WTC11 (cell line): ENCODE data around the gene CEMIP. TPM values are rescaled to one million over a fixed set of nuclear protein-coding genes. Genes with fewer than 3 reads are reported as not detected.

Experiments
- ATAC-seq: fragments of 200-7000 bp; cut with Tn5 transposase; 2 replicates; pipeline ENCODE4 v1.10.0; 2021; ENCODE audit warnings: mild to moderate bottlenecking, moderate library complexity
- CTCF ChIA-PET: fragments of 300-600 bp; sonication (Branson Sonifier 250); formaldehyde crosslinking; loops from one replicate; lab custom pipeline; 2021; ENCODE audit warnings: antibody characterized with exemption; lab: Charles Lee
- POLR2A ChIA-PET: fragments of 350-600 bp; sonication (Branson Sonifier 250); formaldehyde crosslinking; loops from one replicate; lab custom pipeline; 2021; ENCODE audit warnings: antibody characterized with exemption; lab: Charles Lee
- DNase-seq: peaks from one replicate; pipeline ENCODE4 v3.0.0; 2021; ENCODE audit warnings: low spot score
- H3K27ac Mint-ChIP-seq: 2 replicates; pipeline ENCODE4 v1.8.0; 2021; ENCODE audit warnings: mixed read lengths
- H3K27me3 Mint-ChIP-seq: 2 replicates; pipeline ENCODE4 v1.8.0; 2021; ENCODE audit warnings: low read depth, mild to moderate bottlenecking, moderate library complexity, mixed read lengths
- H3K36me3 Mint-ChIP-seq: 2 replicates; pipeline ENCODE4 v1.8.0; 2021; ENCODE audit warnings: mixed read lengths
- H3K4me1 Mint-ChIP-seq: 2 replicates; pipeline ENCODE4 v1.8.0; 2022; ENCODE audit warnings: mixed read lengths
- H3K4me3 Mint-ChIP-seq: 2 replicates; pipeline ENCODE4 v1.8.0; 2021; ENCODE audit warnings: mild to moderate bottlenecking, moderate library complexity, mixed read lengths
- H3K9me3 Mint-ChIP-seq: 2 replicates; pipeline ENCODE4 v1.8.0; 2021; ENCODE audit warnings: mixed read lengths
- CBFB ChIP-seq: sonication (generic); formaldehyde crosslinking; IDR thresholded peaks from 2 replicates; pipeline ENCODE4 v1.8.1; 2022; ENCODE audit warnings: mild to moderate bottlenecking, low read depth, missing genetic modification reagents
- E2F5 ChIP-seq: sonication (generic); formaldehyde crosslinking; IDR thresholded peaks from 2 replicates; pipeline ENCODE4 v1.8.1; 2022; ENCODE audit warnings: mild to moderate bottlenecking, moderate library complexity, missing genetic modification reagents
- ETV6 ChIP-seq: sonication (generic); formaldehyde crosslinking; IDR thresholded peaks from 2 replicates; pipeline ENCODE4 v1.8.1; 2022; ENCODE audit warnings: mild to moderate bottlenecking, missing genetic modification reagents
- FOXP1 ChIP-seq: sonication (generic); formaldehyde crosslinking; IDR thresholded peaks from 2 replicates; pipeline ENCODE4 v1.8.0; 2022; ENCODE audit warnings: missing genetic modification reagents, mild to moderate bottlenecking, moderate library complexity, borderline replicate concordance
- GRHL2 ChIP-seq: fragments of 250-450 bp; sonication (Bioruptor Pico); IDR thresholded peaks from 2 replicates; pipeline ENCODE4 v1.8.0; 2022; ENCODE audit warnings: mild to moderate bottlenecking, moderate library complexity; ENCODE audit not compliant: insufficient replicate concordance, severe bottlenecking
- GTF2I ChIP-seq: fragments of 250-450 bp; sonication (Bioruptor Pico); conservative IDR thresholded peaks from 2 replicates; pipeline ENCODE4 v1.4.0; 2021; ENCODE audit warnings: mild to moderate bottlenecking
- HMGA2 ChIP-seq: fragments of 250-450 bp; sonication (Bioruptor Pico); IDR thresholded peaks from 2 replicates; pipeline ENCODE4 v1.4.0; 2021; ENCODE audit warnings: mild to moderate bottlenecking, moderate library complexity
- KAT7 ChIP-seq: sonication (generic); formaldehyde crosslinking; IDR thresholded peaks from 2 replicates; pipeline ENCODE4 v1.8.1; 2023; ENCODE audit warnings: missing genetic modification reagents, mild to moderate bottlenecking, borderline replicate concordance
- MYBL2 ChIP-seq: sonication (generic); formaldehyde crosslinking; IDR thresholded peaks from 2 replicates; pipeline ENCODE4 v1.8.1; 2023; ENCODE audit warnings: mild to moderate bottlenecking, moderate library complexity, missing genetic modification reagents
- NFATC4 ChIP-seq: fragments of 250-450 bp; sonication (Bioruptor Pico); IDR thresholded peaks from 2 replicates; pipeline ENCODE4 v1.9.0; 2021; ENCODE audit warnings: mild to moderate bottlenecking
- OVOL2 ChIP-seq: fragments of 250-450 bp; sonication (Bioruptor Pico); IDR thresholded peaks from 2 replicates; pipeline ENCODE4 v1.9.0; 2021; ENCODE audit warnings: mild to moderate bottlenecking, borderline replicate concordance
- SOX15 ChIP-seq: fragments of 250-450 bp; sonication (Bioruptor Pico); IDR thresholded peaks from 2 replicates; pipeline ENCODE4 v1.9.0; 2021; ENCODE audit warnings: mild to moderate bottlenecking
- SP1 ChIP-seq: sonication (generic); formaldehyde crosslinking; conservative IDR thresholded peaks from 2 replicates; pipeline ENCODE4 v1.8.1; 2022; ENCODE audit warnings: missing genetic modification reagents
- TP53 ChIP-seq: sonication (generic); formaldehyde crosslinking; IDR thresholded peaks from 2 replicates; pipeline ENCODE4 v1.8.1; 2023; ENCODE audit warnings: mild to moderate bottlenecking, missing genetic modification reagents
- USF1 ChIP-seq: sonication (generic); formaldehyde crosslinking; IDR thresholded peaks from 2 replicates; pipeline ENCODE4 v1.8.0; 2022; ENCODE audit warnings: mild to moderate bottlenecking, missing genetic modification reagents
- ZBTB21 ChIP-seq: sonication (generic); formaldehyde crosslinking; IDR thresholded peaks from 2 replicates; pipeline ENCODE4 v1.8.1; 2023; ENCODE audit warnings: mild to moderate bottlenecking, missing genetic modification reagents, borderline replicate concordance
- ZNF219 ChIP-seq: sonication (generic); formaldehyde crosslinking; IDR thresholded peaks from 2 replicates; pipeline ENCODE4 v1.8.0; 2023; ENCODE audit warnings: missing genetic modification reagents, mild to moderate bottlenecking, borderline replicate concordance
- ZNF317 ChIP-seq: sonication (generic); formaldehyde crosslinking; IDR thresholded peaks from 2 replicates; pipeline ENCODE4 v1.8.1; 2023; ENCODE audit warnings: low read depth, mild to moderate bottlenecking, moderate library complexity, missing genetic modification reagents, borderline replicate concordance
- ZNF416 ChIP-seq: fragments of 250-450 bp; sonication (Bioruptor Pico); IDR thresholded peaks from 2 replicates; pipeline ENCODE4 v1.9.0; 2021; ENCODE audit warnings: mild to moderate bottlenecking, inconsistent platforms
- ZNF423 ChIP-seq: fragments of 250-450 bp; sonication (Bioruptor Pico); IDR thresholded peaks from 2 replicates; pipeline ENCODE4 v2.1.2; 2022; ENCODE audit warnings: mild to moderate bottlenecking, moderate library complexity
- total RNA-seq: library from RNA; stranded (reverse); gene quantifications from 3 replicates; pipeline ENCODE4 v1.2.3, GENCODE V29; 2021
- TF ChIP-seq, protein P1 (sequence below): sonication (generic); formaldehyde crosslinking; IDR thresholded peaks from 2 replicates; pipeline ENCODE4 v1.8.0; 2023; ENCODE audit warnings: missing genetic modification reagents, mild to moderate bottlenecking, borderline replicate concordance
- TF ChIP-seq, protein P2 (sequence below): sonication (generic); formaldehyde crosslinking; IDR thresholded peaks from 2 replicates; pipeline ENCODE4 v1.8.0; 2022; ENCODE audit warnings: mild to moderate bottlenecking, missing genetic modification reagents
- TF ChIP-seq, protein P3 (sequence below): sonication (generic); formaldehyde crosslinking; IDR thresholded peaks from 2 replicates; pipeline ENCODE4 v1.8.0; 2023; ENCODE audit warnings: mild to moderate bottlenecking, missing genetic modification reagents

CEMIP gene
- total RNA-seq, 1 experiment from 2014 or later: 0.87 TPM

DNA sequence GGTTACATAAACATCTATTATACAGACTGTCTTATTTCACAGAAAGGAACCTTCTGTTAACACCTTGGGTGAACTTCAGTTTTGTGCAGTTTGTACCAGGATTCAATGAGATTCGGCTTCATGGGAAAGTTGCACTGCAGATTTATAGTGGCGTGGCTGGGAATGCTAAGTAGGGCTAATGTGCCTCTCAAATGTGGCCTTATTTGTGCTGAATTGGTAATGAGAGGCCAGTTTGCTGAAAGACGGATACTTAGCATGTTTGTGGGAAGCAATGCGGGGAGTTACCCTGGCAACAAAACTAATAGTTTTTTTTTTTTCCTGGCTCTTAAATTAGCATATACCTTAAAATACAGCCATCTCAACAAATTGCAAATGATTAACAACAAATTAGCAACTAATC, 28.6 kb upstream of the CEMIP start (continued):
- TF ChIP-seq, protein P1, sequence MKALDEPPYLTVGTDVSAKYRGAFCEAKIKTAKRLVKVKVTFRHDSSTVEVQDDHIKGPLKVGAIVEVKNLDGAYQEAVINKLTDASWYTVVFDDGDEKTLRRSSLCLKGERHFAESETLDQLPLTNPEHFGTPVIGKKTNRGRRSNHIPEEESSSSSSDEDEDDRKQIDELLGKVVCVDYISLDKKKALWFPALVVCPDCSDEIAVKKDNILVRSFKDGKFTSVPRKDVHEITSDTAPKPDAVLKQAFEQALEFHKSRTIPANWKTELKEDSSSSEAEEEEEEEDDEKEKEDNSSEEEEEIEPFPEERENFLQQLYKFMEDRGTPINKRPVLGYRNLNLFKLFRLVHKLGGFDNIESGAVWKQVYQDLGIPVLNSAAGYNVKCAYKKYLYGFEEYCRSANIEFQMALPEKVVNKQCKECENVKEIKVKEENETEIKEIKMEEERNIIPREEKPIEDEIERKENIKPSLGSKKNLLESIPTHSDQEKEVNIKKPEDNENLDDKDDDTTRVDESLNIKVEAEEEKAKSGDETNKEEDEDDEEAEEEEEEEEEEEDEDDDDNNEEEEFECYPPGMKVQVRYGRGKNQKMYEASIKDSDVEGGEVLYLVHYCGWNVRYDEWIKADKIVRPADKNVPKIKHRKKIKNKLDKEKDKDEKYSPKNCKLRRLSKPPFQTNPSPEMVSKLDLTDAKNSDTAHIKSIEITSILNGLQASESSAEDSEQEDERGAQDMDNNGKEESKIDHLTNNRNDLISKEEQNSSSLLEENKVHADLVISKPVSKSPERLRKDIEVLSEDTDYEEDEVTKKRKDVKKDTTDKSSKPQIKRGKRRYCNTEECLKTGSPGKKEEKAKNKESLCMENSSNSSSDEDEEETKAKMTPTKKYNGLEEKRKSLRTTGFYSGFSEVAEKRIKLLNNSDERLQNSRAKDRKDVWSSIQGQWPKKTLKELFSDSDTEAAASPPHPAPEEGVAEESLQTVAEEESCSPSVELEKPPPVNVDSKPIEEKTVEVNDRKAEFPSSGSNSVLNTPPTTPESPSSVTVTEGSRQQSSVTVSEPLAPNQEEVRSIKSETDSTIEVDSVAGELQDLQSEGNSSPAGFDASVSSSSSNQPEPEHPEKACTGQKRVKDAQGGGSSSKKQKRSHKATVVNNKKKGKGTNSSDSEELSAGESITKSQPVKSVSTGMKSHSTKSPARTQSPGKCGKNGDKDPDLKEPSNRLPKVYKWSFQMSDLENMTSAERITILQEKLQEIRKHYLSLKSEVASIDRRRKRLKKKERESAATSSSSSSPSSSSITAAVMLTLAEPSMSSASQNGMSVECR (CRISPR knock-in tag): no peak
- no peak for TF ChIP-seq ZNF416
- TF ChIP-seq USF1: no peak
- no peak for TF ChIP-seq SOX15 (CRISPR knock-in tag)
- no peak for TF ChIP-seq GTF2I (CRISPR knock-in tag)
- no peak for TF ChIP-seq ZNF317 (CRISPR knock-in tag)
- TF ChIP-seq ETV6 (CRISPR knock-in tag): no peak
- TF ChIP-seq GRHL2 (CRISPR knock-in tag): no peak
- TF ChIP-seq, protein P2, sequence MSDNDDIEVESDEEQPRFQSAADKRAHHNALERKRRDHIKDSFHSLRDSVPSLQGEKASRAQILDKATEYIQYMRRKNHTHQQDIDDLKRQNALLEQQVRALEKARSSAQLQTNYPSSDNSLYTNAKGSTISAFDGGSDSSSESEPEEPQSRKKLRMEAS (CRISPR knock-in tag): no peak
- no peak for TF ChIP-seq KAT7 (CRISPR knock-in tag)
- TF ChIP-seq ZNF219: no peak
- TF ChIP-seq NFATC4 (CRISPR knock-in tag): no peak
- no peak for TF ChIP-seq FOXP1 (CRISPR knock-in tag)
- TF ChIP-seq E2F5 (CRISPR knock-in tag): no peak

GRCh38 chr15:80752204-80752603, 27.0 kb upstream of the CEMIP start:
- TF ChIP-seq OVOL2 (CRISPR knock-in tag) (no peak), CBFB (CRISPR knock-in tag) (no peak), SOX15 (CRISPR knock-in tag) (no peak), MYBL2 (CRISPR knock-in tag) (no peak), TP53 (no peak), ZBTB21 (CRISPR knock-in tag) (no peak), SP1 (no peak), ZNF423 (CRISPR knock-in tag) (no peak)
- no peak overlapping the region for H3K27ac Mint-ChIP-seq
- peaks cover 10% of the 10 kb centered on the region for H3K36me3 Mint-ChIP-seq
- H3K27me3 Mint-ChIP-seq: no peaks in the 10 kb centered on the region
- H3K4me3 Mint-ChIP-seq: no peak overlapping the region
- DNase-seq (no peak), ATAC-seq (no peak)
- H3K4me1 Mint-ChIP-seq: peaks cover 33% of the 10 kb centered on the region
- POLR2A ChIA-PET: no interaction called here
- H3K9me3 Mint-ChIP-seq: no peaks in the 10 kb centered on the region
- CTCF ChIA-PET: no interaction called here

DNA sequence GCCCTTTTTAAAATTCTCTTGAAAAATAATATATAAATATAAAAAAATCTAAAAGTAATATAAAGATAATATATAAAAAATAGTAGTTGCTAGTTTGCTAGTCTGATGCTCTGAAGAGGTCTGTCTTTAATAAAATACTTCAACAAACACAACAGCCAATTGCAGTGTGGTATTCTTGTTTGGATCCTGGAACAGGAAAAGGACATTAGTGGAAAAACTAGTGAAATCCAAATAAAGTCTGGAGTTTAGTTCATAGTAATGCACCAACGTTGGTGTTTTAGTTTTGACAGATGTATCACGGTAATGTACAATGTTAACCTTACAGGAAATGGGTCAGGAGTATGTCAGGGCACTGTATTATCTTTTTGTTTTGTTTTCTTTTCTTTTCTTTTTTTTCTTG, 26.0 kb upstream of the CEMIP start:
- Mint-ChIP-seq H3K4me1 (peaks cover 24% of the 10 kb centered on the region), H3K27ac (no peak overlapping the region), H3K27me3 (no peaks in the 10 kb centered on the region), H3K9me3 (no peaks in the 10 kb centered on the region), H3K4me3 (no peak overlapping the region), H3K36me3 (peaks cover 10% of the 10 kb centered on the region)
- DNase-seq: no peak
- ChIA-PET POLR2A (no interaction called here), CTCF (no interaction called here)
- no peak for ATAC-seq
- TF ChIP-seq, protein P3, sequence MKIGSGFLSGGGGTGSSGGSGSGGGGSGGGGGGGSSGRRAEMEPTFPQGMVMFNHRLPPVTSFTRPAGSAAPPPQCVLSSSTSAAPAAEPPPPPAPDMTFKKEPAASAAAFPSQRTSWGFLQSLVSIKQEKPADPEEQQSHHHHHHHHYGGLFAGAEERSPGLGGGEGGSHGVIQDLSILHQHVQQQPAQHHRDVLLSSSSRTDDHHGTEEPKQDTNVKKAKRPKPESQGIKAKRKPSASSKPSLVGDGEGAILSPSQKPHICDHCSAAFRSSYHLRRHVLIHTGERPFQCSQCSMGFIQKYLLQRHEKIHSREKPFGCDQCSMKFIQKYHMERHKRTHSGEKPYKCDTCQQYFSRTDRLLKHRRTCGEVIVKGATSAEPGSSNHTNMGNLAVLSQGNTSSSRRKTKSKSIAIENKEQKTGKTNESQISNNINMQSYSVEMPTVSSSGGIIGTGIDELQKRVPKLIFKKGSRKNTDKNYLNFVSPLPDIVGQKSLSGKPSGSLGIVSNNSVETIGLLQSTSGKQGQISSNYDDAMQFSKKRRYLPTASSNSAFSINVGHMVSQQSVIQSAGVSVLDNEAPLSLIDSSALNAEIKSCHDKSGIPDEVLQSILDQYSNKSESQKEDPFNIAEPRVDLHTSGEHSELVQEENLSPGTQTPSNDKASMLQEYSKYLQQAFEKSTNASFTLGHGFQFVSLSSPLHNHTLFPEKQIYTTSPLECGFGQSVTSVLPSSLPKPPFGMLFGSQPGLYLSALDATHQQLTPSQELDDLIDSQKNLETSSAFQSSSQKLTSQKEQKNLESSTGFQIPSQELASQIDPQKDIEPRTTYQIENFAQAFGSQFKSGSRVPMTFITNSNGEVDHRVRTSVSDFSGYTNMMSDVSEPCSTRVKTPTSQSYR (CRISPR knock-in tag): no peak
- TF ChIP-seq HMGA2: peak; percentile 30; the same call in 1 of the 2 replicates
